ENCODE results near the gene TTC33. TPM values are rescaled to one million over a fixed set of nuclear protein-coding genes. Genes with fewer than 3 reads are reported as not detected.

The TTC33 gene
- total and polyA plus RNA-seq, 2 of the 4 experiments (the other 2 are of a cell fraction): 3.1 to 8.1 TPM

DNA sequence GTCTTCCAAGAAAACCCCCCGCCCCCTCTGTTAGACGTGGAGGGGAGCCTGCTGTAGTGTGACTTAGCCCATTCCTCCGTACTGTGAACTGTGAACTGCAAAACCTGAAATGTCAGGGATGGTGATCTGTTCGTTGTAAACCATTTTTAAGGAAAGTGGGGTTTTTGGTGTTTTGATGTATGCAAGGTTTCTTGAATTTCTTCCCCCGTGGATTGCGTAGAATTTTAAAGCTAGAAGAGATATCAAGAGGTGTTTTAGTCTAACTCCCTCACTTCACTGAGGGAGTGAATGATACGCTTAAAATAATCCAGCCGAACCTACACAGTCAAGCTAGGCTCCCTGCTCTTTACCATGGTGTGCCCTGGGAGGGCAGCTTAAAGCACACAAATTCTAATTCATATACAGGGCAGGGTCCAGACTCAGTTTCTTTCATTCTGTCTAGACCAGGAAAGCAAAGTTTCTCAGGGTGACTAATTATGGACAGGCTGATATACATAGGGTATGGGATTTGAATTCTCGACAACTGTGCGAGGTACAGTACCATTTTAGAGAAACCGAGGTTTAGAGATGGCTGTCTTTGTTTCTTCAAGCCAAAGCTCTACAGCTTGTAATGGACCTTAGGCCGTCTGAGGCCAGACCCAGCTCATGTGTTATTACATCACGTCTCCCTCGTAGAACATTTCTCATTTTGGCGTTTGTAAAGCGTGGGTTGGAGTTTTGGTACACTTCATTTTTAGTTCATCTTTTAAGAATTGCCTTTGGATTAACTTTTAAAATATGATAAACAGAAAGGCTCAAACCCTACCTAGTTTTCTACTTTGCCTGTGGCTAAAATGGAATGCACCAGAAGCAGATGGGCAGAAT is 73.4 kb downstream of the TTC33 start:
- TF ChIP-seq NFE2L2 (IDR thresholded peaks at IDR 0.05; ENCODE audit: low read depth, low read length) (no peak), MXI1 (IDR thresholded peaks at IDR 0.05; ENCODE audit: borderline replicate concordance, low read depth, low read length) (no peak), RAD21 (IDR thresholded peaks at IDR 0.05; ENCODE audit: low read length) (no peak), ELK1 (IDR thresholded peaks at IDR 0.05; ENCODE audit: borderline replicate concordance, low read depth, low read length) (no peak), CEBPB (IDR thresholded peaks at IDR 0.05; ENCODE audit: low read depth, low read length) (peak; percentile 13; the same call in 1 of the 2 replicates), CHD1 (IDR thresholded peaks at IDR 0.05; ENCODE audit: low read depth, low read length) (no peak)
- peak overlapping the region in 1 of 2 experiments; percentile 29; a peak in 2 of 4 replicates for H4K8ac ChIP-seq (ENCODE audit: low read depth in 2 of 2, low read length in 2 of 2)
- peak overlapping the region; percentile 32 for H3K4ac ChIP-seq (ENCODE audit: low read depth, low read length)
- H3K23ac ChIP-seq (ENCODE audit: low read depth, low read length): peak overlapping the region; percentile 21
- peak overlapping the region; percentile 43; the same call in 1 of the 2 replicates for H2BK20ac ChIP-seq (ENCODE audit: low read depth, low read length)
- H2AFZ ChIP-seq (replicated peaks; ENCODE audit: low read length, poor library complexity): no peak overlapping the region
- 93% methylated on average over 2 of the region's 16 CpGs; no CpG with 5 or more reads in 1 of the 2 experiments for WGBS, 2 experiments (ENCODE audit: extremely low coverage in 2 of 2, insufficient read length in 1 of 2)
- H3K36me3 ChIP-seq (ENCODE audit: control insufficient read depth, insufficient read depth, low read length): no peaks in the 10 kb centered on the region
- H2BK5ac ChIP-seq (ENCODE audit: low read depth, low read length, poor library complexity, severe bottlenecking): no peak overlapping the region
- TSS peak; percentile 21 for BruUV-seq (replicated peaks)
- peak overlapping the region; percentile 57 for H3K14ac ChIP-seq (replicated peaks; ENCODE audit: low read depth, low read length)
- peak overlapping the region; percentile 54; the same call in 1 of the 2 replicates for H2AK5ac ChIP-seq (ENCODE audit: low read depth, low read length)
- peak overlapping the region; percentile 70 for H3K4me3 ChIP-seq (ENCODE audit: insufficient read depth, low read depth, low read length)
- H4K91ac ChIP-seq (ENCODE audit: insufficient read depth, low read depth, low read length): peak overlapping the region; percentile 27; the same call in 1 of the 2 replicates
- no peak overlapping the region for H3K56ac ChIP-seq (ENCODE audit: extremely low read depth, insufficient read depth, low read length)
- CTCF ChIA-PET: interaction anchor here (0.8 to 1.5 kb wide), 2 partner anchors 285 to 966 kb away, joined by 3 to 4 read pairs; no protein-coding TSS in a partner anchor
- H3K9ac ChIP-seq (ENCODE audit: low read depth, low read length): no peak overlapping the region; the same call in 1 of the 2 replicates
- no peak overlapping the region for H3K27ac ChIP-seq (ENCODE audit: insufficient read depth, low read length)
- peaks cover 17 to 39% of the 10 kb centered on the region in 2 experiments for H3K79me1 ChIP-seq (ENCODE audit: low read depth in 1 of 2, low read length in 2 of 2)
- in situ Hi-C loops (cut with MboI; ENCODE audit: low sequenced_read_pairs): loop anchor here (5.0 kb wide), 1 partner anchor 735 kb away; no protein-coding TSS in a partner anchor
- H3K4me1 ChIP-seq (ENCODE audit: control insufficient read depth, insufficient read depth, low read length): peaks cover 7% of the 10 kb centered on the region
- no peak overlapping the region; the same call in 1 of the 2 replicates for H3K18ac ChIP-seq (ENCODE audit: low read depth, low read length)
- no peak overlapping the region for H4K5ac ChIP-seq (ENCODE audit: low read depth, low read length)
- dilution Hi-C loops (cut with HindIII; ENCODE audit: low sequenced_read_pairs, unreplicated experiment): no loop called here
- peak overlapping the region; percentile 36 for H2BK120ac ChIP-seq (ENCODE audit: low read depth, low read length)
- intact Hi-C loops (cut with micrococcal nuclease): loop anchor here (10.0 kb wide), 1 partner anchor 878 kb away; no protein-coding TSS in a partner anchor
- ATAC-seq (ENCODE audit: low read depth): no peak
- peak overlapping the region; percentile 76 for H2AK9ac ChIP-seq (replicated peaks; ENCODE audit: low read depth, low read length, poor library complexity)
- H3K9me1 ChIP-seq (ENCODE audit: insufficient read depth, low read length): no peaks in the 10 kb centered on the region
- DNase-seq: peak; percentile 48
- H4K20me1 ChIP-seq (ENCODE audit: insufficient read depth, low read length): no peaks in the 10 kb centered on the region
- no peaks in the 10 kb centered on the region for H3K9me3 ChIP-seq (ENCODE audit: control insufficient read depth, insufficient read depth, low read length)
- POLR2A ChIA-PET (ENCODE audit: unreplicated experiment): no interaction called here
- H3K4me2 ChIP-seq (ENCODE audit: low read depth, low read length): peak overlapping the region; percentile 91
- H2BK15ac ChIP-seq (ENCODE audit: low read depth, low read length): peak overlapping the region; percentile 62; the same call in 1 of the 3 replicates
- no peaks in the 10 kb centered on the region for H3K27me3 ChIP-seq (ENCODE audit: control insufficient read depth, insufficient read depth, low read length)

All from IMR-90 (cell line).